Activated CD8-positive, alpha-beta memory T cell treated with anti-CD3 and anti-CD28 coated beads for 48 hours (primary cell): ENCODE results near the gene TMEM63B.
"Not testable (repeated sequence)": the region's sequence is repeated elsewhere in the genome, so short reads cannot be mapped to it uniquely, and the experiment has no call there.

ENCODE experiments used
- DNase-seq, 3 experiments: peaks; one replicate each; pipeline ENCODE4 v3.0.0-alpha.2; 2020; ENCODE audit warnings: low read depth in 2 of 3, low spot score in 2 of 3

The TMEM63B gene

DNA sequence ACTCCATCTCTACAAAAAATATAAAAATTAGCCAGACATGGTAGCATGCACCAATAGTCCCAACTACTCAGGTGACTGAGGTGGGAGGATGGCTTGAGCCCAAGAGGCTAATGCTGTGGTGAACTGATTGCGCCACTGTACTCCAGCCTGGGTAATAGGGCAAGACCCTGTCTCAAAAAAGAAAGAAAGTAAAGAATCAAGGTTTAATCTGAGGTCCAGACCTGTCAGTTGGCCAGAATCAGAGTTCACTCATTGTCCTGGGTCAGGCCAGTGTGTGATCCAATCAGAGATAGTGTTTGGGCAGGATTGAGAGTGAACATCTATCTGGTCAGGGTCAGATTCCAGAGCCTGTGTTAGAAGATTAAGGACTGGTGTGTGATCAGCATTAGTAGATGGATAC is 15.5 kb downstream of the TMEM63B start:
- no peak for DNase-seq

DNA sequence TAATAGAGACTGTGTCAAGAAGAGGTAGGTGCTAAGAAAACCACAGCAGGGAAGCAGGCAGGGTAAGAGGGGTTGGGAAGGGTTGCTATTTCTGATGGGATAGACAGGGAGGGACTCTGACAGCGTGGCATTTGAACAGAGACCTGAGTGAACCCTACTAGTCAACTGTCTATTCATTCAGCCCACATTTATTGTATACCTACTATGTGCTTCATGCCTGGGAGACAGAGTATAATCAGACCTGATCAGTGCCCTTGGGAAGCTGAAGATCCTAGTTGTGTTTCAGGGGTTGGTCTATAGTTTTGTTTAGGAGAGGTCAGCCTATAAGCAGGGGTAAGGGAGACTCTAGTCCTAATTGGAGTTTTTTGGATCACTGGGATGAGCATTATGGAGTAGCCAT is 16.4 kb downstream of the TMEM63B start:
- DNase-seq, result no peak

DNA sequence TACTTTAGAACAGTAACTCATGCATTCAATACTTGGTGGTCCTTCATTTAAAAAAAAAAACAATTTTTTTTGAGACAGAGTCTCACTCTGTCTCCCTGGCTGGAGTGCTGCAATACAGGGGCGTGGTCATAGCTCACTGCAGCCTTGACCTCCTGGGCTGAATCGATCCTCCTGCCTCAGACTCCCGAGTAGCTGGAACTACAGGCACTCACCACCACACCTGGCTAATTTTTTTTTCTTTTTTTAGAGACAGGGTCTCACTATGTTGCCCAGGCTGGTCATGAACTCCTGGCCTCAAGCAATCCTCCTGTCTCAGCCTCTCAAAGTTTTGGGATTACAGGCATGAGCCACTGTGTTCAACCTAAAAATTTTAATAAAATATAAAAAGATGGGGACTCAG is 17.2 kb downstream of the TMEM63B start:
- not testable (repeated sequence) for DNase-seq

DNA sequence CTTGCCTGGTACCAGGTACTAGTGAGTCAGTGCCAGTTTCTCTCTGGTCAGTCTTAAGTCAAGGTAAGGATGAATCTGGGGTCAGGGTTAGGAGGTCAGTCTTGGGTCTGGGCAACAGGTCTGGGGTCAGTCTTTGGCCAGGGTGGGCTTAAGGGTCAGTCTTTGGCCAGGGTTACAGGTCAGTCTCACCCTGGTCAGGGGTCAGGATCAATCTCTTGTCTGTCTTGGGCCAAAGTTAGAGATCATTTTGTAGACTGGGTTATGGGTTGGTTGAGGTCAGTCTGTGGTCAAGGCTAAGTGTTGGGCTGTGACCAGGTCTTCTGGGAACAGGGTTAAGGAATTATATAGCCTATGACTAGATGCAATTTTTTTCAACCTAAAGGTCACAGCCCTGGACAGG is 18.5 kb downstream of the TMEM63B start:
- no peak for DNase-seq

DNA sequence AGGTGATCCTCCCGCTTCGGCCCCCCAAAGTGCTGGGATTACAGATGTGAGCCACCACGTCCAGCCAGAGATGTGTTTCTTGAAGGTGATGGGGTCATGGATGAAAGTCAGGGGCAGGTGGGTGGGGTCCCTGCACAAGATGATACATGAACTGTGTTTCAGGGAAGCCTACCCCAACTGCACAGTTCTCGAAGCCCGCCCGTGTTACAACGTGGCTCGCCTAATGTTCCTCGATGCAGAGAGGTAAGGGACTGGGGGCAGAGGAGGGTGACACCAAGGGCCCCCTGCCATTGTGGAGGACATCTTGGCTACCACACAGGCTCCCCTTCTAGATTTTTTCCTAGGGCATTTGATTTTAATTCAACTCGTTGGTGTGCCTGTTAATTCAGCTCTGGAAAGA is 19.3 kb downstream of the TMEM63B start:
- no peak for DNase-seq

DNA sequence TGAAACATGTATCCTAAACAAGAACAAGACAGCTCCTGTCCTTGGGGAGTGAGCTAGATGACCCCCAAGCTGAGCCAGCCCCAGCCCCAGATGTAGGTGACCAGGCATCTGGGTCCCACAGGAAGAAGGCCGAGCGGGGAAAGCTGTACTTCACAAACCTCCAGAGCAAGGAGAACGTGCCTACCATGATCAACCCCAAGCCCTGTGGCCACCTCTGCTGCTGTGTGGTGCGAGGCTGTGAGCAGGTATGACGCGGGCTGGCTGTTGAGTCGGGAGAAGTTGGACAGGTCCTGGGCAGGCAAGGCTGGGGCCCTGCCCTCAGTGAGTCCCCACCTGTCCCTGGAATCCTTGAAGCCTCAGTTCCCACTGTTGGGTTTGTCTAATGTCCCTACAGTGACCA is 19.9 kb downstream of the TMEM63B start:
- DNase-seq, result no peak

DNA sequence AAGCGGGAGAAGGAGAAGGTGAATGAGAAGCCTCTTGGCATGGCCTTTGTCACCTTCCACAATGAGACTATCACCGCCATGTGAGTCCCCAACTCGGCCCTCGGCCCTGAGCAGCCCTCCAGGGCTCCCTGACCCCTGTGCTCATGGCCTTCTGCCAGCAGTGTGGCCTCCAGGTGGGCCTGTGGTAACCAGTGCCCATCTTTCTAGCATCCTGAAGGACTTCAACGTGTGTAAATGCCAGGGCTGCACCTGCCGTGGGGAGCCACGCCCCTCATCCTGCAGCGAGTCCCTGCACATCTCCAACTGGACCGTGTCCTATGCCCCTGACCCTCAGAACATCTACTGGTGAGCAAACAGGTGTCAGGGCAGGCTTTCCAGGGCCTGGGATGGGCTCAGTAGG is 21.0 kb downstream of the TMEM63B start:
- no peak for DNase-seq

DNA sequence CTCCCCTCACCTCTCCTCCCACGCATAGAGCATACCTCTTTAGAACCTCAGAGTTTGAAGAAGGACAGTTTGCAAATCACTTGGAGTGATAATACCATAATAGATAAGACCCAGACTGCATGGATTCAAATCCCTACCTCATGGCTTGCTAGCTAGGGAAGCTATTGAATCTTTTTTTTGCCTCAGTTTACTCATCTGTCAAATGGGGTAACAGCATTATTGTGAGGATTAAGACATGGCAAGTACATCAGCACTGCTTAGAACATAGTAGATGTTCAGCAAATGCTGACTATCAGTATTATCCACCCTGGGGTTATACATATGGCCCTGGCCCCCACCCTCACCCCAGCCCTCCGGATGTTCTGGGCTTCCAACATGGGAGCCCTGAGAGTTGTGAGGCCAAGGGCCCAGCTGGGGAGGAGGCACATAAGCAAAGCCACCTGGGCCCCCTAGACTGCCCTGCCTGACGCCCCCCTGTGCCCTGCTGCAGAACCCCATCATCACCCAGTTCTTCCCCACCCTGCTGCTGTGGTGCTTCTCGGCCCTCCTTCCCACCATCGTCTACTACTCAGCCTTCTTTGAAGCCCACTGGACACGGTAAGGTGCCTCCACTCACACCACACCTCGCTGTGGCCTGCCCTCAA is 22.1 kb downstream of the TMEM63B start:
- no peak for DNase-seq

DNA sequence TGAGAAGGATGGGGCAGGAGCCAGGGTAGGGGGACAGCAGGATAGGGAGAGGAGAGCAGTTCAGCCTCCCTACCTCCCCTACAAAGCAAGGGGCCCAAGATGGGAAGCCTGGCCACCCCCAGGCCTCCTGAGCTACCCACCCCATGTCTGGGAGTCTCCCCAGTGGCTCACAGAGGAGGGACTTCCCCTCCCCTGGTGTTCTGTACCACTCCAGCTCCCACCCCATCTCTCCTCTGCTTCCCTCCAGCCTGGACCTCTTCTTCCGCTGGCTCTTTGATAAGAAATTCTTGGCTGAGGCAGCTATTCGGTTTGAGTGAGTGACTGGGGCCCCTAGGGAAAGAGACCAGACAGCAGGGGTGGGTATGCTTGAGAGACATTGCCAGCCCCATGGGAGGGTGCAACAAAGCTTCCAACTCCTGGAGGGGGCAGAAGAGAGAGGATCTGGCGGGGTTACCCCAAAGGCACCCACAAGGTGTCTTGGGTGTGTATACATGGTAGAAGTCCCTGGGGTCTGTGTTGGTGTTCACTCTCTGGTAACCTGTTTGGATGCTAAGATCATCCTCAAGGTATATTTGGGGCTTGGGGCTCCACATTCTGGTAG is 23.1 kb downstream of the TMEM63B start:
- DNase-seq, result no peak

DNA sequence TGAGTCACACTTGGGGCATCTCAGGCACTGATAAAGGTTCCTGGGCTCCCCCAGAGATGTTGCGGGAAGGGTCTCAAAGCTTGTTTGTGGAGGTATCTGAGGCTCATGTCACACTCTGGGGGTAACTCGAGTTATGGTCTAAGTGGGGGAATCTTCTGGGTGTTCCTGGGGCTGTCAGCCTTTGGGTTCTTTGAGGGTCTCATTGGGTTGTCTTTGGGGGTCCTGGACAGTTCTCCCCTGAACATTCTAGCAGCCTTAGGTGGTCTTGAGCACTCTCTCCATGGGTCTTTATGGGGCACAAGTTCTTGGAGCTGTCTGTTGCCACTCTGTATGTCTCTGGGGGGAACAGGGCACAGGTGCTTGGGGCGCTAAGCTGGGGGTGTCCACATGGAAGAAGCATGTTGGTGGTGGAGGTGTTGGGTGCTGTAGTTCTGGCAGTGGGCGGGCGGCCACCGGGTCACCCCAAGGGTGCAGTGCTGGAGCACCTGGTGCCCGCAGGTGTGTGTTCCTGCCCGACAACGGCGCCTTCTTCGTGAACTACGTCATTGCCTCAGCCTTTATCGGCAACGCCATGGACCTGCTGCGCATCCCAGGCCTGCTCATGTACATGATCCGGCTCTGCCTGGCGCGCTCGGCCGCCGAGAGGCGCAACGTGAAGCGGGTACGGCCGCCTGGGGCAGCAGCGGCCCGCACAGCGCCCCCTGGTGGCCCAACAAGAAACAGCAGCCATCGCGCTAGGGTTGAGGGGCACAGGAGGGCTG is 24.2 kb downstream of the TMEM63B start:
- DNase-seq, result peak; percentile 62 to 86 (median 84)

DNA sequence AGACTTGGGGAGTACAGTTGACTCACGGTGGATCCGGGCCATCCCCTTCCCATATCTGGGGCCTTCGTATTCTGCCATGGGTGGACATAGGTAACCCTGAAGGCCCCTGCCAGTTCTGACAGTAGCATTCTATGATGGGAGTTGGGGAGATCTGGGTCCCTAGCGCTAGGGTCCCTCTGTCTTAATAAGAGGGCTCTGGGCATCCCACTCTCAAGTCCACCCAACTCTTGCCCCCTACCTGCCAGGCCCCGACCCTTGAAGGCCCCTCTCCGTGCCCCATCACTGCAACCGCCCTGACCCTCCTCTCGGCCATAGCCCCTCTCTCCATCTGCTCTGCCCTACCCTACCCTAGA is 24.7 kb downstream of the TMEM63B start:
- no peak for DNase-seq

DNA sequence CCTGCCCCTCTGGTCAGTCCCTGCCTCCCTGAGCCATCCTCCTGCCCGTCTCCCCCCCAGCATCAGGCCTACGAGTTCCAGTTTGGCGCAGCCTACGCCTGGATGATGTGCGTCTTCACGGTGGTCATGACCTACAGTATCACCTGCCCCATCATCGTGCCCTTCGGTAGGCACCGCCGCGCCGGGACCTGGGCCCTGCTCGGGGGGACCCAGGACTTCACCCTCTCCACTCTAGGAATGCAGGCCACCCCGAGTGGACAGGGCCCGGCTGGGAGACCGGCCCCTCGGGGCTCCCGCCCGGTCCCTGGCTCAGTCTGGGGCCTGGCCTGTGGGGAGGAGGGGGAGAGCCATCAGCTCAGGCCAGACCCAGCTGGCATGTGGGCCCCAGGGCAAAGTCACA is 25.2 kb downstream of the TMEM63B start:
- DNase-seq, result no peak

DNA sequence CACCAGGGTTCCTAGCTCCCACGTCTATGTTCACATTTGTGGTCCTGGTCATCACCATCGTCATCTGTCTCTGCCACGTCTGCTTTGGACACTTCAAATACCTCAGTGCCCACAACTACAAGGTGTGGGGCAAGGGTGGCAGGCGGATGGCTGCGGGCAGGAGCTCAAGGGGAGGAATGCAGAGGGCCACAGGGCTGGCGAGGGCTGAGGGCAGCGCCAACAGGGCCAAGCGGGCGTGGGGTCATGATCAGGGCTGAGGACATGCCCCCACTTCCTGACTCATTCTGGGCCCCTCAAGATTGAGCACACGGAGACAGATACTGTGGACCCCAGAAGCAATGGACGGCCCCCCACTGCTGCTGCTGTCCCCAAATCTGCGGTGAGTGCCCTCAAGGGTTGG is 26.7 kb downstream of the TMEM63B start:
- no peak for DNase-seq

DNA sequence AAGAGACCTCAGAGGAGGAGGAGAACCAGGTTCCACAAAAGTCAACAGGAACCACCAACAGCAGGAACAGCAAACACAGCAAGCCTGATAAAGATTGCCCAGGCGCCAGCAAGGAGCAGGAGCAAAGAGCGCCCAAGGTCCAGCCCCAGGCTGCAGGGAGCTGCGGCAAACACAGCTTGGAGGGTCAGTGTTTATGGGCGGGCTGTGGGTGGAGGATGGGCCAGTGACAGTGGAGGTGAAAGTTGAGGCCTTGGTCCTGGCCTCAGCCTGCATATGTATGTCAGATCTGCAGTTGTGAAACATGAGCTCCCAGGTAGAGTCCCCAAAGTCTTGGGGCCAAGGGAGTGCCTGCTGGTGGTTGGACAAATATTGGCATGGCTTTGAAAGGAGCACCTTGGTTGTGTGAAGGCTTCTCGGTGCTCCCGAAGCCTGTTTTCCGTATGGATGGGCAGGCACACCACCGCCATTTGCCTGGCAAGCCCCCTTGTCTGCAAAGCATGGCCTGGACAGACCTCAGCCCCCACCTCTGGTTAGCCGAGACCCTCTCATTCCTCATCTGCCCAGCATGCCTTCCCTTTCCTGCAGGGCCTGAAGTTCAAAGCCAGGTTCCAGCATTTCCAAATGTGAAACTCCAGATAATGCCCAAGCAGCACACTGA is 29.3 kb downstream of the TMEM63B start:
- no peak for DNase-seq

DNA sequence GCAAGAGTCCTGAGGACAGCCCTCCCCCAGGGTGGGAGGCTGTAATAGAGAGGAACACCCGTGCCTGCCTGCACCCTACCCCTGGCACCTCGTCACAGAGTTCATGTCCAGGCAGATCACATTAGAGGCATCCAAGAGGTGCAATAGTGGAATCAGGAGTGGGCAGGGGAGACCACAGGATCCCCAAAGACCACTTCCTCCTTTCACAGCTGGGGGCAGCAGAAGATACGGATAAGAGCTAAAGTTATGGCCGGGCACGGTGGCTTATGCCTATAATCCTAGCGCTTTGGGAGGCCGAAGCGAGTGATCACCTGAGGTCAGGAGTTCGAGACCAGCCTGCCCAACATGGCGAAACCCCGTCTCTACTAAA is 29.8 kb downstream of the TMEM63B start:
- no peak for DNase-seq

DNA sequence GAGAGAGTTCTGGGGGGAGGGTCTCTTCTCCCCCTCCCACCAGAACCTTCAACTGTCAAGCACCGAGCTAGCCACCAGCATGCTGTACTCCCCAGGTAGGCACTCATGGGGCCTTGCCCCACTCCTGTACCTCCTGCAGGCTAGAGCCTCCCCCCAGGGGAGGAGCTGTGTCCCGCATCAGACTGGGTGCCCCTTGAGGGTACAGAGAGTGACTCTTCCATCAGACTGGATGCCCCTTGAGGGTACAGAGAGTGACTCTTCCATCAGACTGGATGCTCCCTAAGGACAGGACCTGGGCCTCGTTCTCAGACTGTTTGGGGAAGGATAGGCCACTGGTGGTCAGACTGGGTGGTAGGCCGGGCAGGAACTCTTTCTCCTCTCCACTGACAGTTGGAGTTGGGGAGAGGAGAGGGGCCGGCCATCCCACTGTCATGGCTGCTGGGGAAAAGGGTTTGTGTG is 31.4 kb downstream of the TMEM63B start, which contains the start of gene CAPN11:
Gene CAPN11 (plus strand): TSS at position 51 of the 459 bp plus-strand sequence. CDS start 29 bp downstream, at position 80.
- no peak for DNase-seq

DNA sequence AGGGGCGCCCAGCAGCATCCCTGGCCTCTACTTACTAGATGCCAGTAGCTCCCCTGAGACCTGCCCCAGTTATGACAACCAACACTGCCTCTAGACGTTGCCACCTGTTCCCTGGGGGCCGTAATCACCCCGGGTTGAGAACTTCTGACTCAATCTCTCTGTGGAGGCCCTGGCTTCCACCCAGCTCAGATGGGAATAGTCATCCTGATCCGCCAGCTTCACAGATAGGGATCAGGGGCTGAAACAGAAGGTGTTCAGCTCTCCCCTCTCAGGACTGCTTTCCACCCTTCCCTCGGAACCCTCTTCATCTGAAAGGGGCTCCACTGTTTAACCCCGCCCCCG is 34.6 kb downstream of the TMEM63B start:
- DNase-seq, result no peak

DNA sequence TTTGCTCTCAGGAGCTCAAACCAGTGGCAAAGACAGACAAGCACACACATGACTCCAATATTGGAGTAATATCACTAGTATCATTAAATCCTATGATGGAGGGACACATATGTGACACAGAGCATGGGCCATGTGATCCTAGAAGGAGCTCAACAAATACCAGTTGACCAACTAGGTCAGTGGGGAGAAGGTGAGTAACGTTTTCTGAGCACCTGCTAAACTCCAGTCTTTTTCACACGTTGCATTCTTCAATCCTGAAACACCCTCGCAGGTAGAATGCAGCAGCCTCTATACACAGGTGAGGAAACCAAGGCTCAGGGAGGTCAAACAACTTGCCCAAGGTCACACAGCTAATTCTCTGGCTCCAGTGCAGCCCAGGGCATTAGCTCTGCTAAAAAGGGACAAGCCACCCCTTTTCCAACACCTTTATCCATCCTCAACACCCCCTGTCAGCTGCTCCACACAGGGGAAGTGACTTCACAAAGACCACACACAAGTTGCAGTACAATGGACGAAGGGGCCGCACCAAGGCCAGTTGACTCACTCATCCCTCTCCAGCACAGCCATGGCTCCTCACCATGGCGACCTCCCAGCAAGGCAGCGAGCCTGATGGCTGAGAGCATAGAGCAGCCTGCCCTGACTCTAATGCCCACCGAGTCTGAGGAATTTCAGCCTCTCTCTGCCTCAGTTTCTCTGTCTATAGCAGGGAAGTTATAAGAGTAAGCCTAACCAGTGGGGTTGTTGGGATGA is 35.7 kb downstream of the TMEM63B start:
- DNase-seq, result no peak

DNA sequence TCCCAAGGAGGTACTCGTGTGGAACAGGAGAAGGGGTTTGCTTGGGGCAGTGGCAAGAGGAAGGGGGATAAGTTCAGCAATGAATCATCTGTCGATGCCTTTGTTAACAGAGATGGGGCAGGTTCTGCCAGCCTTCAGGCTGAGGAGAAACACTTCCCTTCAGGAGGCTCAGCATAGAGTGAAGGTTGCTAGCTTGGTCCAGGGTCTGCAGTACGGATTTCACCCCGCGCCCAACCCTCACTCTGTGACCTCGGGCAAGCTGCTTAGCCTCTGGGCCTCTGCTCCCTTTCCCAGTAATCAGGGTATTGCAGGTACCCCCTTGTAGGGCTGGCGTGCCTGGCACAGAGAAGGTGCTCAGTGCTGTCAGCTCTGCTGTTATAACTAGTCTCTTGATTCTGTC is 38.8 kb downstream of the TMEM63B start:
- DNase-seq, result no peak

DNA sequence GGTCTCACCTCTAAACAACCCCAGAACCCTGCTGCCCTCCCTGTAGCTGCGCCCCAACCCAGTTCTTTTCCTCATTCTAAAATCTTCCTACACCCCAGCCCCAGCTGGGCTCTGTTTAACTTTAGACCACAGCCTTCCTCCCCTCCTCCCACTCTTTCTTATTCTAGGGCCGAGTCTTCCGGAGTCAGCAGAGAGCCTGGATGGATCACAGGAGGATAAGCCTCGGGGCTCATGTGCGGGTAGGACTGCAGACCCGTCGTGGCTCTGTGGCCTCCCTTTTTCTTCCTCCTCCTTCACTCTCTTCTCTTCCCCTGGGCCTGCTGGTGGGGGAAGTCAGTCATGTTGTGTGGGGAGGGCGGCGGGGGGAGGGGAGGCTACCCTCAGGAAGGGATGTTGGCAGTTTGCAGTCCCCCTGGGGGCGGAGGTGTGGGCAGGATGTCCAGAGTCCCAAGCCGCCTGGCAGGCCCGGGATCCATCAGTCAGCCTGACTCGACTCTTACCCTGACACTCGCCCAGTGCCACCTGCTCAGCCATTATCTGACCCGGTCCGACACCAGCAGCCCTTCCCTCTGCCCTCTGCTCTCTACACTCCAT is 39.3 kb downstream of the TMEM63B start:
- DNase-seq, result no peak

DNA sequence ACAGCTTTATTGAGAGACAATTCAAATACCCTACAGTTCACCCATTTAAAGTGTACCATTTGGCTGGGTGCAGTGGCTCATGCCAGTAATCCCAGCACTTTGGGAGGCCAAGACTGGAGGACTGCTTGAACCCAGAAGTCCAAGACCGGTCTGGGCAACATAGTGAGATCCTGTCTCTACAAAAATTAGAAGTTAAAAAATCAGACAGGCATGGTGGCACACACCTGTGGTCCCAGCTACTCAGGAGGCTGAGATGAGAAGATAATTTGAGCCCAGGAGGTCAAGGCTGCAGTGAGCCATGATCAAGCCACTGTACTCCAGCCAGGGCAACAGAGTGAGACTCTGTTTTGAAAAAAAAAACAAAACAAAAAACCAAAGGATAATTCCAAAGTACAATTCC is 40.2 kb downstream of the TMEM63B start:
- DNase-seq, result no peak
